Neural cell (in vitro differentiated cells): ENCODE measurements around the gene PSMB3. TPM values are rescaled to one million over a fixed set of nuclear protein-coding genes. Genes with fewer than 3 reads are reported as not detected.

Source experiments
- H2AFZ ChIP-seq: fragments of 200-600, 300-800 bp; sonication (generic), shearing (Covaris generic); 2 replicates; pipeline ENCODE4 v1.6.0; 2014; ENCODE audit warnings: low read depth, mild to moderate bottlenecking, antibody characterized with exemption, low read length, moderate library complexity
- H3F3A ChIP-seq: fragments of 200-600 bp; shearing (Covaris generic); 2 replicates; pipeline ENCODE4 v1.6.1; 2016; ENCODE audit warnings: mild to moderate bottlenecking, moderate library complexity, mixed read lengths, antibody characterized with exemption, low read length; ENCODE audit not compliant: insufficient read depth, poor library complexity, severe bottlenecking
- H3K27ac ChIP-seq: fragments of 200-600, 300-800 bp; sonication (generic), shearing (Covaris generic); 2 replicates; pipeline ENCODE4 v1.5.1; 2014; ENCODE audit warnings: mild to moderate bottlenecking, low read length, moderate library complexity
- H3K27me3 ChIP-seq: fragments of 300-800, 200-600 bp; sonication (generic), shearing (Covaris generic); 2 replicates; pipeline ENCODE4 v1.6.0; 2014; ENCODE audit warnings: mild to moderate bottlenecking, low read depth, low read length, moderate library complexity; ENCODE audit not compliant: insufficient read depth
- H3K36me3 ChIP-seq: fragments of 300-800, 200-600 bp; sonication (generic), shearing (Covaris generic); 2 replicates; pipeline ENCODE4 v1.5.1; 2014; ENCODE audit warnings: mild to moderate bottlenecking, antibody characterized with exemption, low read length, moderate library complexity; ENCODE audit not compliant: insufficient read depth
- H3K4me2 ChIP-seq: fragments of 300-800, 200-600 bp; sonication (generic), shearing (Covaris generic); 2 replicates; pipeline ENCODE4 v1.6.0; 2014; ENCODE audit warnings: mild to moderate bottlenecking, low read length
- H3K4me3 ChIP-seq: fragments of 300-800, 200-600 bp; sonication (generic), shearing (Covaris generic); 2 replicates; pipeline ENCODE4 v1.5.1; 2014; ENCODE audit warnings: mild to moderate bottlenecking, low read length, moderate library complexity
- H3K79me2 ChIP-seq: fragments of 200-600 bp; shearing (Covaris generic); replicated peaks from 2 replicates; pipeline ENCODE4 v1.6.0; 2014; ENCODE audit warnings: mild to moderate bottlenecking, low read length, moderate library complexity; ENCODE audit not compliant: insufficient read depth
- H3K9ac ChIP-seq: fragments of 300-800, 200-600 bp; sonication (generic), shearing (Covaris generic); 2 replicates; pipeline ENCODE4 v1.6.1; 2016; ENCODE audit warnings: mild to moderate bottlenecking, low read length, mixed read lengths
- H3K9me2 ChIP-seq: fragments of 200-600 bp; shearing (Covaris generic); 2 replicates; pipeline ENCODE4 v1.6.1; 2016; ENCODE audit warnings: mild to moderate bottlenecking, low read length, mixed read lengths; ENCODE audit not compliant: insufficient read depth
- H3K9me3 ChIP-seq: fragments of 200-600, 300-800 bp; sonication (generic), shearing (Covaris generic); 2 replicates; pipeline ENCODE4 v1.6.1; 2016; ENCODE audit warnings: mild to moderate bottlenecking, mixed run types, low read length, moderate library complexity, mixed read lengths
- H4K20me1 ChIP-seq: fragments of 200-600 bp; shearing (Covaris generic); 2 replicates; pipeline ENCODE4 v1.6.1; 2016; ENCODE audit warnings: mild to moderate bottlenecking, mixed run types; ENCODE audit not compliant: insufficient read depth
- EP300 ChIP-seq: fragments of 450-650 bp; conservative IDR thresholded peaks from 2 replicates; pipeline ENCODE4 v1.6.1; 2014; ENCODE audit warnings: antibody characterized with exemption, mild to moderate bottlenecking, moderate library complexity; ENCODE audit not compliant: poor library complexity, severe bottlenecking
- EZH2 ChIP-seq: fragments of 200-600, 300-800 bp; shearing (Covaris generic), sonication (generic); IDR thresholded peaks from 2 replicates; pipeline ENCODE4 v1.6.1; 2014; ENCODE audit warnings: antibody characterized with exemption, low read length, borderline replicate concordance, mild to moderate bottlenecking; ENCODE audit not compliant: insufficient read depth, poor library complexity, severe bottlenecking
- MXI1 ChIP-seq: fragments of 450-650 bp; conservative IDR thresholded peaks from 2 replicates; pipeline ENCODE4 v1.6.1; 2014; ENCODE audit warnings: antibody characterized with exemption, mild to moderate bottlenecking; ENCODE audit not compliant: poor library complexity, severe bottlenecking
- POLR2AphosphoS5 ChIP-seq: IDR thresholded peaks from 2 replicates; pipeline ENCODE4 v1.6.1; 2012
- RAD21 ChIP-seq: fragments of 450-650 bp; conservative IDR thresholded peaks from 2 replicates; pipeline ENCODE4 v1.6.1; 2014; ENCODE audit warnings: antibody characterized with exemption, mild to moderate bottlenecking, moderate library complexity
- SMC3 ChIP-seq: fragments of 450-650 bp; conservative IDR thresholded peaks from 2 replicates; pipeline ENCODE4 v1.6.1; 2014; ENCODE audit warnings: antibody characterized with exemption, mild to moderate bottlenecking, moderate library complexity; ENCODE audit not compliant: poor library complexity
- TAF1 ChIP-seq: IDR thresholded peaks from 2 replicates; pipeline ENCODE4 v1.6.1; 2012; ENCODE audit warnings: low read depth
- polyA plus RNA-seq: library from polyadenylated mRNA; depleted of rRNA; stranded (reverse); fragments of >200 nt; gene quantifications from 2 replicates; pipeline ENCODE4 v1.2.3, GENCODE V29; 2014
- TF ChIP-seq, protein P1 (sequence below): IDR thresholded peaks from 2 replicates; pipeline ENCODE4 v1.6.1; 2012; ENCODE audit warnings: borderline replicate concordance
- TF ChIP-seq, protein P2 (sequence below): fragments of 450-650 bp; IDR thresholded peaks from 2 replicates; pipeline ENCODE4 v1.5.1; 2014; ENCODE audit warnings: antibody characterized with exemption, mild to moderate bottlenecking, moderate library complexity; ENCODE audit not compliant: poor library complexity, severe bottlenecking

Gene PSMB3
- polyA plus RNA-seq, 1 donor from 2014 or later: 338 TPM

DNA sequence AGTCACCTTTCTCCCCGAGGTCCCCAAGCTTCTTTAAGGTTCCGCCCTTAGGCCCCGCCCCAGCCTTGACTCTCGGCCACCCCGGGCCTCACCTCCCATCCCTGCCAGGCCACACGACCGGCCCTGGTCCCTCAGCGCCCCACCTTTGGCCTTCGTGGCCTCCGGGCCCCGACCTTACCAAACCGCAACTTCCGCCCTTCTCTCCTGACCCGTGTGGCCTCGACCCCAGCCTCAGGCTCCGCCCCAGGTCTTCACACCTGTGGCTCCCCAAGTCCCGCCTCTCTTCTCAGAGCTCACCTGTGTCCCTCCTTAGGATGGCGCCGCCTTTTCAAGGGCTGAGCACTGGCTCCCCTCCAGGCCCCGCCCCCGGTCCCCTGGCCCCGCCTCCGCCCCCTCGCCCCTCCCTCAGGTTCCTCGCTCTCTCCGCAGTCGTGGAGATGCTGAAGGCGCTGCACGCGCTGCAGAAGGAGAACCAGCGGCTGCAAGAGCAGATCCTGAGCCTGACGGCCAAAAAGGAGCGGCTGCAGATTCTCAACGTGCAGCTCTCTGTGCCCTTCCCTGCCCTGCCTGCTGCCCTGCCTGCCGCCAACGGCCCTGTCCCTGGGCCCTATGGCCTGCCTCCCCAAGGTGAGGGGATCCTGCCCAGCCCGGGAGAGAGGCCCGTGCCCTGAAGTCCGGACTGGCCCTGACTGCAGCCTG, 32.4 kb upstream of the PSMB3 start:
- Histone ChIP-seq H3K27ac (no peak overlapping the region), H2AFZ (no peak overlapping the region), H4K20me1 (no peaks in the 10 kb centered on the region), H3K9me2 (no peaks in the 10 kb centered on the region), H3F3A (no peaks in the 10 kb centered on the region), H3K4me3 (no peak overlapping the region), H3K79me2 (no peaks in the 10 kb centered on the region), H3K36me3 (no peaks in the 10 kb centered on the region), H3K9ac (no peak overlapping the region), H3K27me3 (no peaks in the 10 kb centered on the region), H3K4me2 (no peak overlapping the region), H3K9me3 (no peaks in the 10 kb centered on the region)
- no peak for TF ChIP-seq TAF1
- TF ChIP-seq RAD21: no peak
- no peak for TF ChIP-seq MXI1

DNA sequence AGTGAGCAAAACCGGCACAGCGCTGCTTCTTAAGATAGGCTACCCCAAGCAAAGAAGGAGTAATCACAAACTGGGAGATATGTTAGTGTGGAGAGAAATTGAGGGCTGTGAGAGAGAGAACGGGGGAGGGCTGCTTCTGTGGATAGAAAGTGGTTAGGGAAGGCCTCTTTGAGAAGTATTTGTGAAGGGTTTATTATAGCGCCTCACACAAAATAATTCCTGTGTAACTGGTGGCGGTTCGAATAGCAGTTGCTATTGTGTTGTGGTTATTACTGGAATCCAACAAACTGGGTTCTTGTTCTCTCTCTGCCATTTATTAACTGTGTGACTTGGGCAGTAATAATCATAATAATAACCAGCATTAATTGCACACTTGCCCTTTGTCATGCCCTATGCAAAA, 31.6 kb upstream of the PSMB3 start:
- H3K36me3 ChIP-seq: no peaks in the 10 kb centered on the region
- no peaks in the 10 kb centered on the region for H3K79me2 ChIP-seq
- H2AFZ ChIP-seq: no peak overlapping the region
- TF ChIP-seq MXI1 (no peak), EP300 (no peak), SMC3 (no peak), RAD21 (no peak), TAF1 (no peak), POLR2AphosphoS5 (no peak), EZH2 (no peak)
- TF ChIP-seq, protein P1, sequence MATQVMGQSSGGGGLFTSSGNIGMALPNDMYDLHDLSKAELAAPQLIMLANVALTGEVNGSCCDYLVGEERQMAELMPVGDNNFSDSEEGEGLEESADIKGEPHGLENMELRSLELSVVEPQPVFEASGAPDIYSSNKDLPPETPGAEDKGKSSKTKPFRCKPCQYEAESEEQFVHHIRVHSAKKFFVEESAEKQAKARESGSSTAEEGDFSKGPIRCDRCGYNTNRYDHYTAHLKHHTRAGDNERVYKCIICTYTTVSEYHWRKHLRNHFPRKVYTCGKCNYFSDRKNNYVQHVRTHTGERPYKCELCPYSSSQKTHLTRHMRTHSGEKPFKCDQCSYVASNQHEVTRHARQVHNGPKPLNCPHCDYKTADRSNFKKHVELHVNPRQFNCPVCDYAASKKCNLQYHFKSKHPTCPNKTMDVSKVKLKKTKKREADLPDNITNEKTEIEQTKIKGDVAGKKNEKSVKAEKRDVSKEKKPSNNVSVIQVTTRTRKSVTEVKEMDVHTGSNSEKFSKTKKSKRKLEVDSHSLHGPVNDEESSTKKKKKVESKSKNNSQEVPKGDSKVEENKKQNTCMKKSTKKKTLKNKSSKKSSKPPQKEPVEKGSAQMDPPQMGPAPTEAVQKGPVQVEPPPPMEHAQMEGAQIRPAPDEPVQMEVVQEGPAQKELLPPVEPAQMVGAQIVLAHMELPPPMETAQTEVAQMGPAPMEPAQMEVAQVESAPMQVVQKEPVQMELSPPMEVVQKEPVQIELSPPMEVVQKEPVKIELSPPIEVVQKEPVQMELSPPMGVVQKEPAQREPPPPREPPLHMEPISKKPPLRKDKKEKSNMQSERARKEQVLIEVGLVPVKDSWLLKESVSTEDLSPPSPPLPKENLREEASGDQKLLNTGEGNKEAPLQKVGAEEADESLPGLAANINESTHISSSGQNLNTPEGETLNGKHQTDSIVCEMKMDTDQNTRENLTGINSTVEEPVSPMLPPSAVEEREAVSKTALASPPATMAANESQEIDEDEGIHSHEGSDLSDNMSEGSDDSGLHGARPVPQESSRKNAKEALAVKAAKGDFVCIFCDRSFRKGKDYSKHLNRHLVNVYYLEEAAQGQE: no peak
- TF ChIP-seq, protein P2, sequence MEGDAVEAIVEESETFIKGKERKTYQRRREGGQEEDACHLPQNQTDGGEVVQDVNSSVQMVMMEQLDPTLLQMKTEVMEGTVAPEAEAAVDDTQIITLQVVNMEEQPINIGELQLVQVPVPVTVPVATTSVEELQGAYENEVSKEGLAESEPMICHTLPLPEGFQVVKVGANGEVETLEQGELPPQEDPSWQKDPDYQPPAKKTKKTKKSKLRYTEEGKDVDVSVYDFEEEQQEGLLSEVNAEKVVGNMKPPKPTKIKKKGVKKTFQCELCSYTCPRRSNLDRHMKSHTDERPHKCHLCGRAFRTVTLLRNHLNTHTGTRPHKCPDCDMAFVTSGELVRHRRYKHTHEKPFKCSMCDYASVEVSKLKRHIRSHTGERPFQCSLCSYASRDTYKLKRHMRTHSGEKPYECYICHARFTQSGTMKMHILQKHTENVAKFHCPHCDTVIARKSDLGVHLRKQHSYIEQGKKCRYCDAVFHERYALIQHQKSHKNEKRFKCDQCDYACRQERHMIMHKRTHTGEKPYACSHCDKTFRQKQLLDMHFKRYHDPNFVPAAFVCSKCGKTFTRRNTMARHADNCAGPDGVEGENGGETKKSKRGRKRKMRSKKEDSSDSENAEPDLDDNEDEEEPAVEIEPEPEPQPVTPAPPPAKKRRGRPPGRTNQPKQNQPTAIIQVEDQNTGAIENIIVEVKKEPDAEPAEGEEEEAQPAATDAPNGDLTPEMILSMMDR: no peak
- H4K20me1 ChIP-seq: no peaks in the 10 kb centered on the region
- no peak overlapping the region for H3K4me3 ChIP-seq
- H3K27ac ChIP-seq: no peak overlapping the region
- H3K4me2 ChIP-seq: no peak overlapping the region
- no peaks in the 10 kb centered on the region for H3K27me3 ChIP-seq
- no peaks in the 10 kb centered on the region for H3F3A ChIP-seq
- H3K9ac ChIP-seq: no peak overlapping the region
- no peaks in the 10 kb centered on the region for H3K9me2 ChIP-seq
- H3K9me3 ChIP-seq: no peaks in the 10 kb centered on the region
